Measurements from ENCODE around the gene TNNC1. TPM values are rescaled to one million over a fixed set of nuclear protein-coding genes. Genes with fewer than 3 reads are reported as not detected.

TNNC1 gene
- total RNA-seq, 1 experiment from 2014 or later: 5.6 TPM

- H3K4me2 ChIP-seq (ENCODE audit: insufficient read depth, insufficient read length, low read length): no peak overlapping the region
- H3K36me3 Mint-ChIP-seq (ENCODE audit: insufficient read depth in 1 of 3, low read depth in 3 of 3): no peaks in the 10 kb centered on the region; a peak in 1 of 7 replicates
- peak overlapping the region in 1 of 2 experiments; percentile 67; a peak in 4 of 5 replicates for H3K4me3 Mint-ChIP-seq
Measured at GRCh38 chr3:52443791-52444687, 9.8 kb downstream of the TNNC1 start.

More at GRCh38 chr3:52443791-52444687, 9.8 kb downstream of the TNNC1 start:
- no peak overlapping the region for H2BK120ac ChIP-seq (ENCODE audit: low read depth, low read length, poor library complexity, severe bottlenecking)
- no peak overlapping the region for H3K4ac ChIP-seq (ENCODE audit: low read depth, low read length)
- Mint-ChIP-seq H3K27ac (no peak overlapping the region; a peak in 2 of 7 replicates), H3K9me3 (no peaks in the 10 kb centered on the region), H3K4me1 (peaks cover 12 to 16% of the 10 kb centered on the region in 2 experiments; a peak in 3 of 4 replicates), H3K27me3 (ENCODE audit: low read depth) (peaks cover 6% of the 10 kb centered on the region)
- no peak overlapping the region for H3K56ac ChIP-seq (ENCODE audit: insufficient read length, low read depth, low read length)
- H3K18ac ChIP-seq (ENCODE audit: insufficient read length, low read depth, low read length): peak overlapping the region; percentile 43
- no peaks in the 10 kb centered on the region for H3K79me2 ChIP-seq (ENCODE audit: insufficient read depth, low read length)
- TF ChIP-seq CTCF (conservative IDR thresholded peaks at IDR 0.05): no peak
- H3K14ac ChIP-seq (ENCODE audit: insufficient read depth, low read length): no peak overlapping the region
- peak overlapping the region; percentile 33 for H4K5ac ChIP-seq (ENCODE audit: insufficient read length, low read depth, low read length)
- no peak overlapping the region for H3K27ac ChIP-seq (ENCODE audit: insufficient read length, low read depth, low read length)
- H2BK12ac ChIP-seq (ENCODE audit: insufficient read length, low read depth, low read length): no peak overlapping the region
- no peaks in the 10 kb centered on the region for H3K23me2 ChIP-seq (ENCODE audit: insufficient read length, low read depth, low read length, poor library complexity, severe bottlenecking)
- H3K23ac ChIP-seq (ENCODE audit: insufficient read length, low read depth, low read length): no peak overlapping the region
- no peak overlapping the region for H3K9ac ChIP-seq (ENCODE audit: extremely low read depth, insufficient read length, low read length)
- peak; percentile 19 for DNase-seq
- no peak overlapping the region for H2BK15ac ChIP-seq (ENCODE audit: low read depth, low read length)
- H3K27me3 ChIP-seq (ENCODE audit: insufficient read depth, low read length): no peaks in the 10 kb centered on the region
- no peak overlapping the region for H4K8ac ChIP-seq (replicated peaks; ENCODE audit: insufficient read length, low read depth, low read length)
- H2BK20ac ChIP-seq (ENCODE audit: low read depth, low read length, poor library complexity, severe bottlenecking): no peak overlapping the region
- no peak overlapping the region for H4K91ac ChIP-seq (ENCODE audit: insufficient read length, low read depth, low read length)
- no peak overlapping the region for H2AK5ac ChIP-seq (ENCODE audit: insufficient read length, low read length)
- H3K4me1 ChIP-seq (ENCODE audit: insufficient read depth, low read length): no peaks in the 10 kb centered on the region
- H2BK5ac ChIP-seq (ENCODE audit: insufficient read length, low read length): no peak overlapping the region
- no peaks in the 10 kb centered on the region for H3K9me3 ChIP-seq (ENCODE audit: control insufficient read depth, low read depth, low read length)
- no peaks in the 10 kb centered on the region for H4K20me1 ChIP-seq (ENCODE audit: control insufficient read depth, insufficient read depth, insufficient read length)
- H2AFZ ChIP-seq (ENCODE audit: low read length): no peak overlapping the region
- no peaks in the 10 kb centered on the region for H3K79me1 ChIP-seq (ENCODE audit: insufficient read depth, low read depth, low read length, poor library complexity, severe bottlenecking)
- WGBS (ENCODE audit: extremely low coverage, insufficient read length, low lambda C conversion rate): no CpG with 5 or more reads among the region's 25 CpGs
- no peak overlapping the region for H3T11ph ChIP-seq (ENCODE audit: low read length)
